ENCODE measurements around the gene MS4A3.
"Not testable (repeated sequence)": the region's sequence is repeated elsewhere in the genome, so short reads cannot be mapped to it uniquely, and the experiment has no call there.

Gene MS4A3, protein sequence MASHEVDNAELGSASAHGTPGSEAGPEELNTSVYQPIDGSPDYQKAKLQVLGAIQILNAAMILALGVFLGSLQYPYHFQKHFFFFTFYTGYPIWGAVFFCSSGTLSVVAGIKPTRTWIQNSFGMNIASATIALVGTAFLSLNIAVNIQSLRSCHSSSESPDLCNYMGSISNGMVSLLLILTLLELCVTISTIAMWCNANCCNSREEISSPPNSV

GRCh38 chr11:60056349-60056969 is at the start of gene MS4A3:
Gene MS4A3, plus strand, starts transcription at chr11:60056665. Its CDS starts 4,496 bp downstream, at chr11:60061161.
- FAIRE-seq, result no peak

DNA sequence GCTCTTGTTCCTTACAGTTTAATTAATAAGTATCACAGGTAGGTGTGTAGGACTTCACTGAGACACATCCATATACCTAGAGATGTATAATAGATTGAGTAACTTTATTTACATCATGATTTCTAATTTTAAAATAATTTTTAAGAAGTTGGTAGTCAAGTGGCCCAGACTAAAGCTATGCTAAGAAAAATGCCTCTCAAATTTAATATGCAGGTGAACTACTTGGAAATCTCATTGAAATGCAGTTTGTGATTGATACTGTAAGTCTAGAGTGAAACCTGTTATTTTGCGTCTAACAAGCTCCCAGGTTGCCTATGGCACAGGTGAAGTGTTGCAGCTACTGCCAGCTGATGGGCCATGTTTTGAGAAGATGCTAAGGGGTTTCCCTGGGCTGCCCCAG is 39.6 kb upstream of the MS4A3 start, which contains the start of gene OOSP4B:
OOSP4B (plus strand) TSS at position 301 of the 400 bp plus-strand sequence.
- FAIRE-seq, result no peak

GRCh38 chr11:60018058-60018457 is 38.4 kb upstream of the MS4A3 start:
- no peak for FAIRE-seq

DNA sequence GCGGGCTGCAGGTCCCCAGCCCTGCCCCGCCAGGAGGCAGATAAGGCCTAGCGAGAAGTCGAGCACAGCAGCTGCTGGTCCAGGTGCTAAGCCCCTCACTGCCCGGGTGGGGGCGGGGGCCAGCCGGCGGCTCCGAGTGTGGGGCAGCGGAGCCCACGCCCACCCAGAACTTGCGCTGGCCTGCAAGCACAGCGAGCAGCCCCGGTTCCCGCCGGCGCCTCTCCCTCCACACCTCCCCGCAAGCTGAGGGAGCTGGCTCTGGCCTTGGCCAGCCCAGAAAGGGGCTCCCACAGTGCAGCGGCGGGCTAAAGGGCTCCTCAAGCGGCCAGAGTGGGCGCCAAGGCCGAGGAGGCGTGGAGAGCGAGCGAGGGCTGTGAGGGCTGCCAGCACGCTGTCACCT is 36.1 kb upstream of the MS4A3 start:
- not testable (repeated sequence) for FAIRE-seq

DNA sequence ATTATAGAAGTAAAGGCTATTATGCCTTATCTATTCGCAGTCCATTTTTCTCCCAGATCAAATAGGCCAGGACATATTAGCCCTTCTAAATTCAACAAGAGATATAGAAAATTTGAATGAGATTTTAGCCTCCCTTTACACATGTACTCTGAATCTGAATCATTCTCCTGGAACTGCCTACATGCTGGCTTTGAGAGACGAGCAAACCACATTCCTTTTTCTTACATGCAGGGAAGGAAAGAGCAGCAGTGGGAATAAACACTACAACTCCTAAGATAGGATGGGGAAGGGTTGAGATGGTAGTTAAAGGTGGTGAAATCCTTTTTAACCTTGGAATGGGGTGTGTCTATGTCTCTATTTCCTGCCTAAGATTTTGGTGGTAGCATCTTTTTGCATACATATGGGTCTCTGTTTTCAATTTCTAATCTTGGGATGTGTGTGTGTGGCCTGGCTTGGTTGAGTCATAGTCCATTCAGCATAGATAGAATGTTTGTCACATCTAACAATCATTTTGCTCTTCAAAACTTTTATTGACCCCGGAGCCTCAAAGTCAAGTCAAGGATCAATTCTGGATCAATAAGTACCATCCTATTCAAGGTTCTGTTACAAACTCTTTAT is 27.3 kb upstream of the MS4A3 start:
- FAIRE-seq, result no peak

DNA sequence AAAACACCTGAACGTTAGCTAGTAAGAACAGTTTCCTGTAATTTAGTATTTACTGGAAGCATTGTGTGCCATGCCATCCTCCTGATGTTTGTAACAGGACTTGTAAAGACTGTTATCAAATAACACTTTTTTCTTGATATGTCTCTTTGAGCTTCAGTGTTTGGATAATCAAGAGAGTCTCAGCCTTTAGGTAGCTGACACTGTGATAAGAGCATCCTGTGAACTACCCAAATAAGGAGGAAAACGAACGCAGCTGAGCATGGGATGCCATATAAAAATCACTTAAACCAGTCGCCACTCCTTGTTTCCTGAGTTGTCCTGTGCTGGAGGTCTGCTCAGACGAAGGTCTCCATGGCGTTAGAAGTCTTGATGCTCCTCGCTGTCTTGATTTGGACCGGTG is 16.4 kb upstream of the MS4A3 start, which contains the start of gene OOSP2:
OOSP2 (plus strand) TSS at position 301 of the 400 bp plus-strand sequence; CDS start at position 352, 51 bp downstream.
- FAIRE-seq, result no peak

- not testable (repeated sequence) for FAIRE-seq
Observed at GRCh38 chr11:60050422-60050821, 6.0 kb upstream of the MS4A3 start.

- not testable (repeated sequence) for FAIRE-seq
Observed at GRCh38 chr11:60050839-60051238, 5.6 kb upstream of the MS4A3 start.

DNA sequence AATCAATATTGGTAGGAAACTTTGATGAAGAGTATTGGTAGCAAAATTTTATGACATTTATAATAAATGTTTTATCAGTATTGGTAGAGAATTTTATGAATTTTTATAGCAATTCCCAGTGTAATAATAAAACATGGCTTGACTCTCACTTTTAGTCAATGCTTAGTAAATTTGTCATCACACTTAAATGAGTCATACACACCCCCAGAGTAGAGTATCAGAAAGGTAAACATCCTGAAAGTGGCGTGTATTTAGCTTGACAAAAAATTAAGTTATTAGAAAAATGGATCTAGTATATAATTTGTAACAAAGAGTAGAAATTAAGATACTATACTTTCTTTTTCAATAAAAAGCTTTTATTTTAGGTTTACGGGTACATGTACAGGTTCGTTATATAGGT is 2.6 kb downstream of the MS4A3 start:
- no peak for FAIRE-seq

- no peak for FAIRE-seq
Observed at GRCh38 chr11:60059521-60060240, 3.2 kb downstream of the MS4A3 start.

- no peak for FAIRE-seq
Observed at GRCh38 chr11:60064111-60064510, 7.6 kb downstream of the MS4A3 start.

DNA sequence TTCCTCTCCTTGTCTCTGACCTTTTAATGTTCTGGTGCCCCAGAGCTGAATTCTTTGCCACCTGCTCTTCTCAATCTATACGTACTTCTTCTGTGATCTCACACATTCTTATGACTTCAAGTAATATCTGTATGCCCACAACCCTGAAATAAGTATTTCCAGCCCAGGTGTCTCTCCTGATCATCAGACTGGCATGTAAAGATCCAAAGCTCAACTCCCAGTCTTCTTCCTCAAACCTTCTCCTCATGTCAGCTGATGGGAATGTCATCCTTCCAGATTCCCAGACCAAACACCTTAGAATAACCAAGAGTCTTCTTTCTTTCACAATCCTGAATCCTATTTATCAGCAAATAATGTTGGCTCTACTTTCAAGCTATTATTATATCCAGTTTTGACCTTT is 9.3 kb downstream of the MS4A3 start:
- FAIRE-seq, result no peak

- FAIRE-seq, result no peak
Observed at GRCh38 chr11:60069450-60069849, 13.0 kb downstream of the MS4A3 start.

GRCh38 chr11:60071644-60072043 is 15.2 kb downstream of the MS4A3 start:
- not testable (repeated sequence) for FAIRE-seq

GRCh38 chr11:60077216-60077817 is 20.9 kb downstream of the MS4A3 start:
- FAIRE-seq, result no peak

- no peak for FAIRE-seq
Observed at GRCh38 chr11:60077981-60078380, 21.5 kb downstream of the MS4A3 start.

- FAIRE-seq, result no peak
Observed at GRCh38 chr11:60078745-60079144, 22.3 kb downstream of the MS4A3 start.

GRCh38 chr11:60080535-60080934 is 24.1 kb downstream of the MS4A3 start:
- no peak for FAIRE-seq

GRCh38 chr11:60084631-60085273 is 28.3 kb downstream of the MS4A3 start:
- no peak for FAIRE-seq

DNA sequence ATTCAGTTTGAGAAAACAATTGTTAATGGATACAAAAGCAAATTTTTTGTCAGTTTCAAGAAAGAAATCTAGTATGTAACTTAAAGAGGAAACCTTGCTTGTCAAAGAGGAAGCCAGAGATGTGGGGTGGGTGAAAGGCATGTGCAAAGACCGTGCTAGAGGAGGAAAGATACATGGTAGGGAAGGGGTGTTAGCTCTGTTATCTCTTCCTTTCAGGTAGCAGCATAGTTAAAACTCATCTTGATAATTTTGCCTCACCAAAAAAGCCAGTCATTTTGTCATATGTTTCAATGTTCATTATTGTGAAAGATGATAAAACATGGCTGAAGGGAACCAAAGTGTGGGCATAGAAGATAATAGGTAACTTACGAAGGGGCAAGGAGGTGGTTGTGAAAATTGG is 29.4 kb downstream of the MS4A3 start:
- FAIRE-seq, result no peak

DNA sequence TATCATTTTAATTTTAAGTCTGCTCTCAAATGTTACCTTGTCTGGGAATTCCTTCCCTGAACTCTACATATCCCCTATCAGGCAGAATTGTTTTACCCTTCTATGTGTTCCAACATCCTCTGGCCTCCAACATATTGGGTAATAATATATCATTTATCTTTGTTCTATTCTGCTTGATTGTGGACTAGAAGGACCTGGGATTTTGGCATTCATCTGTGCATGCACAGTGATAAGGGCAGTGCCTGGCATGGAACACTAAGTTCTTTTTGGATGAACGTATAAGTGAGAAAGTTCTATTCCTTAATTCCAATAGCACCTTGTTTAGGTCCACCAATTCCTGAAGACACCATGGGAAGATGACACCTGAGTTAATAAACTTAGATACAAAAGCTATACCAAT is 30.8 kb downstream of the MS4A3 start:
- no peak for FAIRE-seq

DNA sequence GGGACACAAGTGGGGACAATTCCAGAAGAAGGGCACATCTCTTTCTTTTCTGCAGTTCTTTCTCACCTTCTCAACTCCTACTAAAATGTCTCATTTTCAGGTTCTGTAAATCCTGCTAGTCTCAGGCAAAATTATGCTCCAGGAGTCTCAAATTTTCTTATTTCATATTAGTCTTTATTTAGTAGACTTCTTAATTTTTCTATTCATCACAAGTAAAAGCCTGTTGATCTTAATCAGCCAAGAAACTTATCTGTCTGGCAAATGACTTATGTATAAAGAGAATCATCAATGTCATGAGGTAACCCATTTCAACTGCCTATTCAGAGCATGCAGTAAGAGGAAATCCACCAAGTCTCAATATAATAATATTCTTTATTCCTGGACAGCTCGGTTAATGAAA is 31.9 kb downstream of the MS4A3 start, which contains the start of gene MS4A2:
MS4A2 (plus strand) TSS at position 301 of the 400 bp plus-strand sequence. CDS start 102 bp downstream, outside the sequence.
- no peak for FAIRE-seq

All from TTC549 (cell line).